Measurements from ENCODE around the gene ZNF587B. TPM values are rescaled to one million over a fixed set of nuclear protein-coding genes. Genes with fewer than 3 reads are reported as not detected.
"Not testable (repeated sequence)": the region's sequence is repeated elsewhere in the genome, so short reads cannot be mapped to it uniquely, and the experiment has no call there.

The ZNF587B gene
- total RNA-seq, 6 donors from 2014 or later, result 10.2 to 32.5 (median 16.4) TPM

DNA sequence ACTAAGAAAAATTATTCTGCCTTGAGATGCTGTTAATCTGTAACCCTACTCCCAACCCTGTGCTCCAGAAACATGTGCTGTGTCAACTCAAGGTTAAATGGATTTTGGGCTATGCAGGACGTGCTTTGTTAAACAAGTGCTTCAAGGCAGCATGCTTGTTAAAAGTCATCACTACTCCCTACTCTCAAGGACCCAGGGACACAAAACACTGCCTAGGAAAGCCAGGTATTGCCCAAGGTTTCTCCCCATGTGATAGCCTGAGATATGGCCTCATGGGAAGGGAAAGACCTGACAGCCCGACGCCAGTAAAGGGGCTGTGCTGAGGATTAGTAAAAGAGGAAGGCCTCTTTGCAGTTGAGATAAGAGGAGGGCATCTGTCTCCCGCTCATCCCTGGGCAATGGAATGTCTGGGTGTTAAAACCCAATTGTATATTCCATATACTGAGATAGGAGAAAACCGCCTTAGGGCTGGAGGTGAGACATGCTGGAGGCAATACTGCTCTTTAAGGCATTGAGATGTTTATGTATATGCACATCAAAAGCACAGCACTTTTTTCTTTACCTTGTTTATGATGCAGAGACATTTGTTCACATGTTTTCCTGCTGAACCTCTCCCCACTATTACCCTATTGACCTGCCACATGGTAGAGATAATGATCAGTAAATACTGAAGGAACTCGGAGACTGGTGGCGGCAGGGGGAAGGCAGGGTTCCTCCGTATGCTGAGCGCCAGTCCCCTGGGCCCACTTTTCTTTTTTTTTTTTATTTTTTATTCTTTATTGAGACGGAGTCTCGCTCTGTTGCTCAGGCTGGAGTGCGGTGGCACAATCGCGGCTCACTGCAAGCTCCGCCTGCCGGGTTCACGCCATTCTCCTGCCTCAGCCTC is 19.4 kb upstream of the ZNF587B start:
- H3K9me3 ChIP-seq; H3K27me3 ChIP-seq; ATAC-seq (ENCODE audit: low FRiP score in 2 of 2); H3K4me3 ChIP-seq: not testable (repeated sequence)
- peak overlapping the region in 1 of 4 donors; percentile 34 for H3K27ac ChIP-seq
- peaks cover 20 to 38% (median 27%) of the 10 kb centered on the region in 4 donors for H3K4me1 ChIP-seq
- peaks cover 7 to 58% (median 21%) of the 10 kb centered on the region in 4 donors for H3K36me3 ChIP-seq
- 70 to 71% methylated on average over 17 of the region's 17 CpGs for WGBS, 2 donors
- TF ChIP-seq EP300 (IDR thresholded peaks at IDR 0.05), result peak in 1 of 4 donors; percentile 7
- DNase-seq, result peak in 1 of 2 donors; percentile 45

- no peak for ATAC-seq (ENCODE audit: low FRiP score in 2 of 2)
- Histone ChIP-seq H3K36me3 (peaks cover 7 to 47% (median 21%) of the 10 kb centered on the region in 4 donors), H3K4me1 (peaks cover 20 to 38% (median 26%) of the 10 kb centered on the region in 4 donors), H3K4me3 (no peak overlapping the region), H3K9me3 (no peaks in the 10 kb centered on the region), H3K27ac (peak overlapping the region; percentile 9 to 84 (median 64)), H3K27me3 (no peaks in the 10 kb centered on the region)
- TF ChIP-seq EP300 (IDR thresholded peaks at IDR 0.05), result no peak
- peak in 1 of 4 donors; percentile 20 for TF ChIP-seq POLR2A (IDR thresholded peaks at IDR 0.05)
- WGBS, 2 donors, result 64 to 73% methylated on average over 3 of the region's 3 CpGs
- DNase-seq, result no peak
Observed at GRCh38 chr19:57812226-57812625, 17.9 kb upstream of the ZNF587B start.

- not testable (repeated sequence) for H3K27me3 ChIP-seq; DNase-seq; ATAC-seq (ENCODE audit: low FRiP score in 2 of 2); H3K9me3 ChIP-seq
- Histone ChIP-seq H3K4me1 (peaks cover 20 to 38% (median 25%) of the 10 kb centered on the region in 4 donors), H3K27ac (peak overlapping the region; percentile 73 to 89 (median 83)), H3K4me3 (peak overlapping the region in 3 of 4 donors; percentile 74 to 84 (median 78)), H3K36me3 (peaks cover 4 to 38% (median 16%) of the 10 kb centered on the region in 4 donors)
- 83 to 86% methylated on average over 10 to 13 of the region's 13 CpGs for WGBS, 2 donors
Observed at GRCh38 chr19:57812975-57813820, 16.9 kb upstream of the ZNF587B start.

DNA sequence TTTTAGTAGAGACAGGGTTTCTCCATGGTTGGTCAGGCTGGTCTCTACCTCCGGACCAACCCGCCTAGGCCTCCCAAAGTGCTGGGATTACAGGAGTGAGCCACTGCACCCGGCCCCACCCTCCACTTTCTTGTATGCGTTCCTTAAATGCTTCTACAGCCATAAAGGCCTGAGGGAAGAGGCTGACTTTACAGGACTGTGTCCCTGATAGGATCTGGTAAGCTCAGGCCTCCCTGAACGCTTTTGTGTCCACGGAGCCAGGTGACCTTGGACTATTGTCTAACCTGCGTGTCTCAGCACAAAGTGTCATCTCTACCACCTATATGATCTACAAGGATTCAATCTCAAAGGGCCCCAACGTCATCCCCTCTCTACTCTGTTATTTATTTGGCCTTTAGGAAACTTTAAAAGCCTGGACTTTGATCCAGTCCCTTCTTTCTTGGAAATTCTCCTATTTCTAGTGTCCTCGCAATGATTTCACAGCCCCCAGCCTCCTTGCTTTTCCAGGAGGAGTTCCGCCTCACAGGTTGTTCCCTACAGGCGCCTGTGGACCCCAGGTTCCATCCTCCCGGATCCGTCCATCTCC is 16.1 kb upstream of the ZNF587B start:
- Histone ChIP-seq H3K27me3 (no peaks in the 10 kb centered on the region), H3K27ac (peak overlapping the region; percentile 73 to 89 (median 83)), H3K9me3 (no peaks in the 10 kb centered on the region), H3K36me3 (peaks cover 0 to 32% (median 11%) of the 10 kb centered on the region in 4 donors), H3K4me3 (peak overlapping the region; percentile 30 to 84 (median 76)), H3K4me1 (peaks cover 22 to 38% (median 25%) of the 10 kb centered on the region in 4 donors)
- 5 to 26% methylated on average over 7 to 13 of the region's 13 CpGs for WGBS, 2 donors
- peak; percentile 23 to 27 for ATAC-seq (ENCODE audit: low FRiP score in 2 of 2)
- DNase-seq, result no peak
- TF ChIP-seq, protein P1, sequence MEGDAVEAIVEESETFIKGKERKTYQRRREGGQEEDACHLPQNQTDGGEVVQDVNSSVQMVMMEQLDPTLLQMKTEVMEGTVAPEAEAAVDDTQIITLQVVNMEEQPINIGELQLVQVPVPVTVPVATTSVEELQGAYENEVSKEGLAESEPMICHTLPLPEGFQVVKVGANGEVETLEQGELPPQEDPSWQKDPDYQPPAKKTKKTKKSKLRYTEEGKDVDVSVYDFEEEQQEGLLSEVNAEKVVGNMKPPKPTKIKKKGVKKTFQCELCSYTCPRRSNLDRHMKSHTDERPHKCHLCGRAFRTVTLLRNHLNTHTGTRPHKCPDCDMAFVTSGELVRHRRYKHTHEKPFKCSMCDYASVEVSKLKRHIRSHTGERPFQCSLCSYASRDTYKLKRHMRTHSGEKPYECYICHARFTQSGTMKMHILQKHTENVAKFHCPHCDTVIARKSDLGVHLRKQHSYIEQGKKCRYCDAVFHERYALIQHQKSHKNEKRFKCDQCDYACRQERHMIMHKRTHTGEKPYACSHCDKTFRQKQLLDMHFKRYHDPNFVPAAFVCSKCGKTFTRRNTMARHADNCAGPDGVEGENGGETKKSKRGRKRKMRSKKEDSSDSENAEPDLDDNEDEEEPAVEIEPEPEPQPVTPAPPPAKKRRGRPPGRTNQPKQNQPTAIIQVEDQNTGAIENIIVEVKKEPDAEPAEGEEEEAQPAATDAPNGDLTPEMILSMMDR (IDR thresholded peaks at IDR 0.05), result no peak
- TF ChIP-seq POLR2A (IDR thresholded peaks at IDR 0.05), result no peak
- TF ChIP-seq POLR2AphosphoS5 (IDR thresholded peaks at IDR 0.05), result no peak
- no peak for TF ChIP-seq EP300 (IDR thresholded peaks at IDR 0.05)

- TF ChIP-seq EP300 (IDR thresholded peaks at IDR 0.05), result no peak
- TF ChIP-seq, protein P1 (IDR thresholded peaks at IDR 0.05), result no peak
- TF ChIP-seq POLR2AphosphoS5 (IDR thresholded peaks at IDR 0.05), result peak; percentile 75 to 93
- TF ChIP-seq POLR2A (IDR thresholded peaks at IDR 0.05), result peak in 3 of 4 donors; percentile 78 to 92 (median 85)
- peak within 1 kb of the TSS; percentile 73 to 89 (median 83) for H3K27ac ChIP-seq
- WGBS, 2 donors, result 0 to 1% methylated on average over 27 to 47 of the region's 50 CpGs
- H3K36me3 ChIP-seq, result peaks cover 0 to 25% (median 5%) of the 10 kb centered on the region in 4 donors
- ATAC-seq (ENCODE audit: low FRiP score in 2 of 2), result peak; percentile 96
- peak; percentile 87 to 91 for DNase-seq
- peaks cover 22 to 37% (median 25%) of the 10 kb centered on the region in 4 donors for H3K4me1 ChIP-seq
- H3K27me3 ChIP-seq, result no peaks in the 10 kb centered on the region
- H3K9me3 ChIP-seq, result no peaks in the 10 kb centered on the region
- H3K4me3 ChIP-seq, result peak within 1 kb of the TSS; percentile 30 to 84 (median 76)
Observed at GRCh38 chr19:57814505-57815246, 15.4 kb upstream of the ZNF587B start, which contains the start of gene ZNF552. Gene ZNF552, minus strand, starts transcription at chr19:57814913. Its CDS starts 170 bp downstream, at chr19:57814743.
